Measurements from ENCODE around the gene EMSY. TPM values are rescaled to one million over a fixed set of nuclear protein-coding genes. Genes with fewer than 3 reads are reported as not detected.

Gene EMSY
- total and polyA plus RNA-seq, 12 donors, result 5.9 to 23.4 (median 16.9) TPM

- Histone ChIP-seq H3K27me3 (no peaks in the 10 kb centered on the region), H3K36me3 (no peaks in the 10 kb centered on the region), H3K4me3 (no peak overlapping the region), H3K27ac (no peak overlapping the region), H3K9me3 (no peaks in the 10 kb centered on the region), H3K4me1 (no peaks in the 10 kb centered on the region)
- DNase-seq, result no peak
- peak in 4 of 9 donors; percentile 23 to 41 (median 28) for TF ChIP-seq CTCF (IDR thresholded peaks at IDR 0.05)
- 67 to 68% methylated on average over 3 of the region's 3 CpGs for WGBS, 2 donors
- ATAC-seq, result no peak
- intact Hi-C loops (cut with DNase I), result no loop called here
These were observed 24.9 kb upstream of the EMSY start for GRCh38 chr11:76419896-76420295.

- H3K9me3 ChIP-seq, result no peaks in the 10 kb centered on the region
- no peaks in the 10 kb centered on the region for H3K27me3 ChIP-seq
- no peak overlapping the region for H3K27ac ChIP-seq
- intact Hi-C loops (cut with DNase I), result no loop called here
- no peak overlapping the region for H3K4me3 ChIP-seq
- TF ChIP-seq CTCF (IDR thresholded peaks at IDR 0.05), result no peak
- 66 to 70% methylated on average over 3 of the region's 3 CpGs for WGBS, 2 donors
- H3K36me3 ChIP-seq, result no peaks in the 10 kb centered on the region
- no peak for ATAC-seq
- no peak for DNase-seq
- H3K4me1 ChIP-seq, result no peaks in the 10 kb centered on the region
These were observed 20.4 kb upstream of the EMSY start for GRCh38 chr11:76424379-76424778.

- 93 to 94% methylated on average over 2 of the region's 2 CpGs for whole genome bisulfite sequencing, 2 donors
- Histone ChIP-seq H3K27me3 (no peaks in the 10 kb centered on the region), H3K4me1 (no peaks in the 10 kb centered on the region), H3K27ac (no peak overlapping the region), H3K9me3 (no peaks in the 10 kb centered on the region), H3K4me3 (no peak overlapping the region), H3K36me3 (no peaks in the 10 kb centered on the region)
- intact Hi-C loops (cut with DNase I), result no loop called here
- DNase-seq (no peak), ATAC-seq (no peak)
- TF ChIP-seq CTCF (IDR thresholded peaks at IDR 0.05), result no peak
These were observed 19.9 kb upstream of the EMSY start for GRCh38 chr11:76424891-76425290.

- Histone ChIP-seq H3K36me3 (no peaks in the 10 kb centered on the region), H3K4me3 (no peak overlapping the region), H3K27ac (no peak overlapping the region), H3K27me3 (no peaks in the 10 kb centered on the region), H3K4me1 (no peaks in the 10 kb centered on the region), H3K9me3 (no peaks in the 10 kb centered on the region)
- no peak for DNase-seq
- TF ChIP-seq CTCF (IDR thresholded peaks at IDR 0.05), result no peak
- intact Hi-C loops (cut with DNase I), result no loop called here
- no peak for ATAC-seq
These were observed 18.2 kb upstream of the EMSY start for GRCh38 chr11:76426660-76427059.

GRCh38 chr11:76436020-76436419 is 8.8 kb upstream of the EMSY start:
- no peak overlapping the region for H3K27ac ChIP-seq
- ATAC-seq, result no peak
- TF ChIP-seq CTCF (IDR thresholded peaks at IDR 0.05), result no peak
- peaks cover 0 to 3% (median 0%) of the 10 kb centered on the region in 9 donors for H3K36me3 ChIP-seq
- intact Hi-C loops (cut with DNase I), result no loop called here
- no peaks in the 10 kb centered on the region for H3K9me3 ChIP-seq
- no peaks in the 10 kb centered on the region for H3K27me3 ChIP-seq
- no peaks in the 10 kb centered on the region for H3K4me1 ChIP-seq
- 95 to 96% methylated on average over 1 of the region's 1 CpG for WGBS, 2 donors
- DNase-seq, result no peak
- no peak overlapping the region for H3K4me3 ChIP-seq

Data from heart right ventricle (tissue), 16 donors.